HepG2 (cell line): ENCODE data around the gene MTF2. TPM values are rescaled to one million over a fixed set of nuclear protein-coding genes. Genes with fewer than 3 reads are reported as not detected.

ENCODE experiments used
- ATAC-seq: fragments of 200-7000 bp; cut with Tn5 transposase; 3 replicates; pipeline ENCODE4 v1.9.1; 2020; ENCODE audit warnings: mild to moderate bottlenecking, moderate library complexity
- BruUV-seq: library from RNA; stranded (reverse); fragments of 400-500 nt; replicated peaks from 2 replicates; lab custom pipeline; 2021; lab: Mats Ljungman, UMichigan
- CTCF ChIA-PET: fragments of 300-600 bp; formaldehyde crosslinking; extraction: SDS; loops from one replicate; lab custom pipeline; 2021; ENCODE audit warnings: low total read pairs, inconsistent platforms, low intra/inter-chr PET ratio; lab: Yijun Ruan, JAX
- POLR2A ChIA-PET: fragments of 350-600 bp; sonication (Branson Sonifier 250); formaldehyde crosslinking; loops from one replicate; lab custom pipeline; 2020; ENCODE audit warnings: antibody characterized with exemption, inconsistent platforms; lab: Yijun Ruan, JAX
- DNase-seq: peaks from one replicate; pipeline ENCODE4 v3.0.0-alpha.2; 2015; ENCODE audit warnings: low spot score
- FAIRE-seq: peaks from 3 replicates; lab custom pipeline; 2011; peaks lifted over from hg19 to GRCh38; lab: Jason Lieb, UNC
- H2AFZ ChIP-seq: one replicate; pipeline ENCODE4 v1.6.1; 2011; ENCODE audit warnings: low read length, inconsistent platforms
- H3K27ac ChIP-seq: fragments of 300-600 bp; 3 replicates; pipeline ENCODE4 v1.8.0; 2011; ENCODE audit warnings: mixed run types, mild to moderate bottlenecking, mixed read lengths, low read length, inconsistent platforms; ENCODE audit not compliant: insufficient read depth; ENCODE audit errors: extremely low read length
- H3K27me3 ChIP-seq, 2 experiments: fragments of 200-600 bp in 1 of 2; 2 replicates in 1 of 2; 3 replicates in 1 of 2; pipeline versions ENCODE4 v1.6.0 to v1.8.0; 2011; ENCODE audit warnings: low read length in 2 of 2, mild to moderate bottlenecking in 2 of 2, moderate library complexity in 2 of 2, inconsistent platforms in 1 of 2; ENCODE audit not compliant: insufficient read depth in 2 of 2, control insufficient read depth in 1 of 2
- H3K36me3 ChIP-seq, 2 experiments: fragments of 200-600 bp in 1 of 2; replicated peaks in 1 of 2; 2 replicates in 1 of 2; 3 replicates in 1 of 2; pipeline versions ENCODE4 v1.5.1 to v1.8.0; 2011; ENCODE audit warnings: low read length in 2 of 2, inconsistent platforms in 1 of 2; ENCODE audit not compliant: insufficient read depth in 2 of 2, control insufficient read depth in 1 of 2
- H3K4me1 ChIP-seq: 2 replicates; pipeline ENCODE4 v1.5.1; 2012; ENCODE audit warnings: low read length, inconsistent platforms; ENCODE audit not compliant: insufficient read depth
- H3K4me2 ChIP-seq: 2 replicates; pipeline ENCODE4 v1.6.0; 2011; ENCODE audit warnings: low read depth, low read length, inconsistent platforms
- H3K4me3 ChIP-seq, 3 experiments: fragments of 200-600 bp in 1 of 3; sonication (generic), shearing (Covaris generic) in 1 of 3; replicated peaks in 1 of 3; 2 replicates each; pipeline ENCODE4 v1.5.1; 2011 to 2016; ENCODE audit warnings: low read length in 3 of 3, inconsistent platforms in 2 of 3, low read depth in 2 of 3, mild to moderate bottlenecking in 2 of 3, control low read depth in 1 of 3, mixed read lengths in 1 of 3; ENCODE audit not compliant: insufficient read depth in 1 of 3
- H3K79me2 ChIP-seq: one replicate; pipeline ENCODE4 v1.6.1; 2011; ENCODE audit warnings: low read length, inconsistent platforms; ENCODE audit not compliant: insufficient read depth
- H3K9ac ChIP-seq: 2 replicates; pipeline ENCODE4 v1.6.0; 2011; ENCODE audit warnings: mild to moderate bottlenecking, low read depth, low read length, inconsistent platforms; ENCODE audit not compliant: insufficient read depth
- H3K9me3 ChIP-seq: 2 replicates; pipeline ENCODE4 v1.5.1; 2012; ENCODE audit warnings: mild to moderate bottlenecking, low read length
- H4K20me1 ChIP-seq: 2 replicates; pipeline ENCODE4 v1.6.0; 2011; ENCODE audit warnings: inconsistent platforms, mild to moderate bottlenecking, low read length, moderate library complexity; ENCODE audit not compliant: insufficient read depth
- ARNT2 ChIP-seq: sonication (generic); formaldehyde crosslinking; IDR thresholded peaks from 2 replicates; pipeline ENCODE4 v1.8.0; 2022; ENCODE audit warnings: mild to moderate bottlenecking, low read depth, missing genetic modification reagents, moderate library complexity
- CCAR2 ChIP-seq: fragments of 200-400 bp; formaldehyde crosslinking; optimal IDR thresholded peaks from 2 replicates; pipeline ENCODE3; 2018; ENCODE audit warnings: low read depth, mild to moderate bottlenecking, low read length, moderate library complexity
- EP300 ChIP-seq, 3 experiments: sonication (generic) in 1 of 3; formaldehyde crosslinking in 1 of 3; IDR thresholded peaks; 2 replicates each; pipeline versions ENCODE4 v1.5.1 to v1.6.1; 2011 to 2020; ENCODE audit warnings: low read depth in 2 of 3, low read length in 2 of 3, borderline replicate concordance in 1 of 3, improper control_type of control experiment in 1 of 3, mild to moderate bottlenecking in 1 of 3, missing genetic modification reagents in 1 of 3, moderate library complexity in 1 of 3
- RBM22 ChIP-seq: fragments of 200-400 bp; formaldehyde crosslinking; optimal IDR thresholded peaks from 2 replicates; pipeline ENCODE3; 2017; ENCODE audit warnings: mild to moderate bottlenecking, low read length, moderate library complexity
- SCMH1 ChIP-seq: sonication (generic); formaldehyde crosslinking; IDR thresholded peaks from 2 replicates; pipeline ENCODE4 v1.9.0; 2021; ENCODE audit warnings: missing genetic modification reagents, mild to moderate bottlenecking, borderline replicate concordance
- ZNF24 ChIP-seq: fragments of 450-650 bp; IDR thresholded peaks from 2 replicates; pipeline ENCODE4 v1.6.1; 2017; ENCODE audit warnings: antibody characterized with exemption, mild to moderate bottlenecking
- ZNF335 ChIP-seq: sonication (generic); formaldehyde crosslinking; IDR thresholded peaks from 2 replicates; pipeline ENCODE4 v1.4.0; 2020; ENCODE audit warnings: missing genetic modification reagents
- ZNF512B ChIP-seq: sonication (generic); formaldehyde crosslinking; IDR thresholded peaks from 2 replicates; pipeline ENCODE4 v1.5.1; 2020; ENCODE audit warnings: missing genetic modification reagents, mild to moderate bottlenecking, borderline replicate concordance
- WGBS: methylation state at CpG from one replicate; pipeline ENCODE4 v1.1.6; 2017; ENCODE audit warnings: low lambda C conversion rate; 5-methylcytosine and 5-hydroxymethylcytosine counted together
- in situ Hi-C: cut with HindIII; loops from 2 replicates; pipeline ENCODE4 v1.10.0; 2017; ENCODE audit warnings: low pct_unique_long_range_greater_than_20kb; ENCODE audit not compliant: extremely low pct_ligation_motif_present
- intact Hi-C: fragments of 100-400 bp; cut with micrococcal nuclease; formaldehyde crosslinking; loops from one replicate; pipeline ENCODE4 v1.10.0; 2022; ENCODE audit not compliant: unreplicated experiment
- polyA plus RNA-seq, 8 experiments: library from polyadenylated mRNA; depleted of rRNA in 3 of 8; stranded (reverse) in 7 of 8; unstranded in 1 of 8; fragments of >200 nt; fragmentation: Illumina TruSeq in 4 of 8; extraction: Trizol in 4 of 8; gene quantifications; 2 replicates each; pipeline versions ENCODE4 v1.2.1 to v1.2.3, GENCODE V29; 2011 to 2016; ENCODE audit warnings: low read depth in 4 of 8, missing spikeins in 1 of 8, mixed read lengths in 1 of 8; ENCODE audit not compliant: insufficient read depth in 1 of 8
- total RNA-seq, 5 experiments: library from RNA; depleted of rRNA; stranded (reverse); fragments of >200 nt; fragmentation: Illumina TruSeq; extraction: Trizol; gene quantifications; 2 replicates each; pipeline ENCODE4 v1.2.3, GENCODE V29; 2016; ENCODE audit warnings: low read depth in 1 of 5
- TF ChIP-seq, protein P1 (sequence below): sonication (generic); formaldehyde crosslinking; IDR thresholded peaks from 2 replicates; pipeline ENCODE4 v1.4.0; 2020; ENCODE audit warnings: missing genetic modification reagents
- TF ChIP-seq, protein P2 (sequence below): sonication (generic); formaldehyde crosslinking; IDR thresholded peaks from 2 replicates; pipeline ENCODE4 v1.4.0; 2020; ENCODE audit warnings: missing genetic modification reagents, borderline replicate concordance
- TF ChIP-seq, protein P3 (sequence below), 2 experiments: fragments of 450-650 bp in 1 of 2; sonication (generic) in 1 of 2; formaldehyde crosslinking; IDR thresholded peaks; 2 replicates each; pipeline versions ENCODE4 v1.5.0 to v1.8.0; 2020 to 2022; ENCODE audit warnings: mild to moderate bottlenecking in 1 of 2, missing genetic modification reagents in 1 of 2

Gene MTF2
- total and polyA plus RNA-seq, 2 of the 13 experiments (the other 11 are each of a cell fraction or from before 2014, with no cell fraction given) = 48.7 to 53.9 TPM

DNA sequence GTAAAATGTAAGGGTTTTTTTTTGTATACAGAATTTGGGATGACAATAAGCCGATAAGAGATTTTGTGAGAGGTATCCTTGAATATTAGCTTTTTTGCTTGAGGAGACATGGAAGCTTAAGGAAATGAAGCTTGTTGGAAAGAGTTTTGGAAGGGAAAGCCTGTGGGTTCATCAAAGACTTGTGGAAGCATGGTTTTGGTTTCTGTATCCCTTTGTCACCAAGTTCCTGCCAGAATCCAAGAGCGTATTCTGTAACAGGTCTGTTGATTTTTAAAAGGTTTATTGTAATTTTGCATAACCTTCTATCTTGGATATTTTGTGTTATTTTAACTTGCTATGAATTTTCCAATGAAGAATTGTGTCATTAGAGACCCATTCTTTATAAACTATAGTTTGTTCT is 63.1 kb downstream of the MTF2 start (continued):
- TF ChIP-seq, protein P1, sequence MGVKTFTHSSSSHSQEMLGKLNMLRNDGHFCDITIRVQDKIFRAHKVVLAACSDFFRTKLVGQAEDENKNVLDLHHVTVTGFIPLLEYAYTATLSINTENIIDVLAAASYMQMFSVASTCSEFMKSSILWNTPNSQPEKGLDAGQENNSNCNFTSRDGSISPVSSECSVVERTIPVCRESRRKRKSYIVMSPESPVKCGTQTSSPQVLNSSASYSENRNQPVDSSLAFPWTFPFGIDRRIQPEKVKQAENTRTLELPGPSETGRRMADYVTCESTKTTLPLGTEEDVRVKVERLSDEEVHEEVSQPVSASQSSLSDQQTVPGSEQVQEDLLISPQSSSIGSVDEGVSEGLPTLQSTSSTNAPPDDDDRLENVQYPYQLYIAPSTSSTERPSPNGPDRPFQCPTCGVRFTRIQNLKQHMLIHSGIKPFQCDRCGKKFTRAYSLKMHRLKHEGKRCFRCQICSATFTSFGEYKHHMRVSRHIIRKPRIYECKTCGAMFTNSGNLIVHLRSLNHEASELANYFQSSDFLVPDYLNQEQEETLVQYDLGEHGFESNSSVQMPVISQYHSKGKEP = no peak
- TF ChIP-seq ZNF335 (no peak), SCMH1 (CRISPR knock-in tag) (no peak), RBM22 (no peak)

GRCh38 chr1:93143136-93143535 is 64.1 kb downstream of the MTF2 start:
- no peak overlapping the region for H2AFZ ChIP-seq
- in situ Hi-C loops = no loop called here
- ChIA-PET POLR2A (no interaction called here), CTCF (no interaction called here)
- DNase-seq (no peak), ATAC-seq (no peak), FAIRE-seq (no peak)
- 87% methylated on average over 1 of the region's 1 CpG for WGBS
- H3K27me3 ChIP-seq = no peaks in the 10 kb centered on the region
- H3K79me2 ChIP-seq = no peaks in the 10 kb centered on the region
- no peak overlapping the region for H3K4me3 ChIP-seq
- H3K9ac ChIP-seq = no peak overlapping the region
- no peaks in the 10 kb centered on the region for H4K20me1 ChIP-seq
- H3K4me1 ChIP-seq = no peaks in the 10 kb centered on the region
- no peak overlapping the region for H3K27ac ChIP-seq
- BruUV-seq = no TSS peak
- no peaks in the 10 kb centered on the region for H3K9me3 ChIP-seq
- peaks cover 1 to 15% of the 10 kb centered on the region in 2 experiments; a peak in 1 of 5 replicates for H3K36me3 ChIP-seq
- intact Hi-C loops = no loop called here
- no peak overlapping the region for H3K4me2 ChIP-seq
- no peak for TF ChIP-seq ARNT2 (CRISPR knock-in tag)
- TF ChIP-seq ZNF24 = no peak
- TF ChIP-seq, protein P2, sequence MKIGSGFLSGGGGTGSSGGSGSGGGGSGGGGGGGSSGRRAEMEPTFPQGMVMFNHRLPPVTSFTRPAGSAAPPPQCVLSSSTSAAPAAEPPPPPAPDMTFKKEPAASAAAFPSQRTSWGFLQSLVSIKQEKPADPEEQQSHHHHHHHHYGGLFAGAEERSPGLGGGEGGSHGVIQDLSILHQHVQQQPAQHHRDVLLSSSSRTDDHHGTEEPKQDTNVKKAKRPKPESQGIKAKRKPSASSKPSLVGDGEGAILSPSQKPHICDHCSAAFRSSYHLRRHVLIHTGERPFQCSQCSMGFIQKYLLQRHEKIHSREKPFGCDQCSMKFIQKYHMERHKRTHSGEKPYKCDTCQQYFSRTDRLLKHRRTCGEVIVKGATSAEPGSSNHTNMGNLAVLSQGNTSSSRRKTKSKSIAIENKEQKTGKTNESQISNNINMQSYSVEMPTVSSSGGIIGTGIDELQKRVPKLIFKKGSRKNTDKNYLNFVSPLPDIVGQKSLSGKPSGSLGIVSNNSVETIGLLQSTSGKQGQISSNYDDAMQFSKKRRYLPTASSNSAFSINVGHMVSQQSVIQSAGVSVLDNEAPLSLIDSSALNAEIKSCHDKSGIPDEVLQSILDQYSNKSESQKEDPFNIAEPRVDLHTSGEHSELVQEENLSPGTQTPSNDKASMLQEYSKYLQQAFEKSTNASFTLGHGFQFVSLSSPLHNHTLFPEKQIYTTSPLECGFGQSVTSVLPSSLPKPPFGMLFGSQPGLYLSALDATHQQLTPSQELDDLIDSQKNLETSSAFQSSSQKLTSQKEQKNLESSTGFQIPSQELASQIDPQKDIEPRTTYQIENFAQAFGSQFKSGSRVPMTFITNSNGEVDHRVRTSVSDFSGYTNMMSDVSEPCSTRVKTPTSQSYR (CRISPR knock-in tag) = no peak
- TF ChIP-seq, protein P3, sequence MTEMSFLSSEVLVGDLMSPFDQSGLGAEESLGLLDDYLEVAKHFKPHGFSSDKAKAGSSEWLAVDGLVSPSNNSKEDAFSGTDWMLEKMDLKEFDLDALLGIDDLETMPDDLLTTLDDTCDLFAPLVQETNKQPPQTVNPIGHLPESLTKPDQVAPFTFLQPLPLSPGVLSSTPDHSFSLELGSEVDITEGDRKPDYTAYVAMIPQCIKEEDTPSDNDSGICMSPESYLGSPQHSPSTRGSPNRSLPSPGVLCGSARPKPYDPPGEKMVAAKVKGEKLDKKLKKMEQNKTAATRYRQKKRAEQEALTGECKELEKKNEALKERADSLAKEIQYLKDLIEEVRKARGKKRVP (CRISPR knock-in tag; IDR thresholded peaks at IDR 0.05) = no peak
- no peak for TF ChIP-seq EP300 (IDR thresholded peaks at IDR 0.05; ENCODE audit: low read depth in 2 of 2, low read length in 2 of 2)
- no peak for TF ChIP-seq EP300 (CRISPR knock-in tag; IDR thresholded peaks at IDR 0.05; ENCODE audit: borderline replicate concordance)
- TF ChIP-seq CCAR2 = no peak
- no peak for TF ChIP-seq ZNF512B (CRISPR knock-in tag)
